ENCODE results near the gene DOCK11.
"Not testable (repeated sequence)": the region's sequence is repeated elsewhere in the genome, so short reads cannot be mapped to it uniquely, and the experiment has no call there.

DOCK11 gene

GRCh38 chrX:118715917-118716316 is 220.3 kb downstream of the DOCK11 start:
- H3K36me3 ChIP-seq (ENCODE audit: control insufficient read depth in 1 of 2, insufficient read depth in 2 of 2, low read length in 2 of 2); H3K27ac ChIP-seq (ENCODE audit: low read length); H3K4me3 ChIP-seq (ENCODE audit: low read depth in 1 of 2, low read length in 2 of 2); H3K4me1 ChIP-seq (ENCODE audit: control insufficient read depth in 1 of 2, insufficient read depth in 2 of 2, low read length in 2 of 2); H3K9me3 ChIP-seq (ENCODE audit: control insufficient read depth in 1 of 2, low read length in 2 of 2); H3K27me3 ChIP-seq (ENCODE audit: low read depth, low read length): not testable (repeated sequence)

- not testable (repeated sequence) for H3K27me3 ChIP-seq (ENCODE audit: low read depth, low read length); H3K36me3 ChIP-seq (ENCODE audit: control insufficient read depth in 1 of 2, insufficient read depth in 2 of 2, low read length in 2 of 2); H3K4me1 ChIP-seq (ENCODE audit: control insufficient read depth in 1 of 2, insufficient read depth in 2 of 2, low read length in 2 of 2); H3K9me3 ChIP-seq (ENCODE audit: control insufficient read depth in 1 of 2, low read length in 2 of 2); H3K4me3 ChIP-seq (ENCODE audit: low read depth in 1 of 2, low read length in 2 of 2); H3K27ac ChIP-seq (ENCODE audit: low read length)
Observed at GRCh38 chrX:118716833-118717232, 221.2 kb downstream of the DOCK11 start.

GRCh38 chrX:118717678-118718391 is 222.2 kb downstream of the DOCK11 start:
- H3K27ac ChIP-seq (ENCODE audit: low read length): no peak overlapping the region
- no peak overlapping the region for H3K4me3 ChIP-seq (ENCODE audit: low read depth in 1 of 2, low read length in 2 of 2)
- no peaks in the 10 kb centered on the region for H3K27me3 ChIP-seq (ENCODE audit: low read depth, low read length)
- no peaks in the 10 kb centered on the region for H3K4me1 ChIP-seq (ENCODE audit: control insufficient read depth in 1 of 2, insufficient read depth in 2 of 2, low read length in 2 of 2)
- H3K9me3 ChIP-seq (ENCODE audit: control insufficient read depth in 1 of 2, low read length in 2 of 2): no peaks in the 10 kb centered on the region
- no peaks in the 10 kb centered on the region for H3K36me3 ChIP-seq (ENCODE audit: control insufficient read depth in 1 of 2, insufficient read depth in 2 of 2, low read length in 2 of 2)

- H3K9me3 ChIP-seq (ENCODE audit: control insufficient read depth in 1 of 2, low read length in 2 of 2): no peaks in the 10 kb centered on the region
- H3K36me3 ChIP-seq (ENCODE audit: control insufficient read depth in 1 of 2, insufficient read depth in 2 of 2, low read length in 2 of 2): no peaks in the 10 kb centered on the region
- H3K4me3 ChIP-seq (ENCODE audit: low read depth in 1 of 2, low read length in 2 of 2): no peak overlapping the region
- H3K27me3 ChIP-seq (ENCODE audit: low read depth, low read length): no peaks in the 10 kb centered on the region
- H3K27ac ChIP-seq (ENCODE audit: low read length): no peak overlapping the region
- no peaks in the 10 kb centered on the region for H3K4me1 ChIP-seq (ENCODE audit: control insufficient read depth in 1 of 2, insufficient read depth in 2 of 2, low read length in 2 of 2)
Observed at GRCh38 chrX:118718737-118719136, 223.1 kb downstream of the DOCK11 start.

GRCh38 chrX:118720058-118720707 is 224.6 kb downstream of the DOCK11 start:
- no peak overlapping the region for H3K4me3 ChIP-seq (ENCODE audit: low read depth in 1 of 2, low read length in 2 of 2)
- H3K27ac ChIP-seq (ENCODE audit: low read length): no peak overlapping the region
- H3K4me1 ChIP-seq (ENCODE audit: control insufficient read depth in 1 of 2, insufficient read depth in 2 of 2, low read length in 2 of 2): peaks cover 0 to 5% of the 10 kb centered on the region in 2 donors
- H3K27me3 ChIP-seq (ENCODE audit: low read depth, low read length): no peaks in the 10 kb centered on the region
- no peaks in the 10 kb centered on the region for H3K9me3 ChIP-seq (ENCODE audit: control insufficient read depth in 1 of 2, low read length in 2 of 2)
- no peaks in the 10 kb centered on the region for H3K36me3 ChIP-seq (ENCODE audit: control insufficient read depth in 1 of 2, insufficient read depth in 2 of 2, low read length in 2 of 2)

- no peaks in the 10 kb centered on the region for H3K9me3 ChIP-seq (ENCODE audit: control insufficient read depth in 1 of 2, low read length in 2 of 2)
- H3K36me3 ChIP-seq (ENCODE audit: control insufficient read depth in 1 of 2, insufficient read depth in 2 of 2, low read length in 2 of 2): no peaks in the 10 kb centered on the region
- H3K4me3 ChIP-seq (ENCODE audit: low read depth in 1 of 2, low read length in 2 of 2): no peak overlapping the region
- peaks cover 4 to 5% of the 10 kb centered on the region in 2 donors for H3K4me1 ChIP-seq (ENCODE audit: control insufficient read depth in 1 of 2, insufficient read depth in 2 of 2, low read length in 2 of 2)
- H3K27ac ChIP-seq (ENCODE audit: low read length): no peak overlapping the region
- no peaks in the 10 kb centered on the region for H3K27me3 ChIP-seq (ENCODE audit: low read depth, low read length)
Observed at GRCh38 chrX:118723376-118723775, 227.8 kb downstream of the DOCK11 start.

GRCh38 chrX:118724365-118724764 is 228.8 kb downstream of the DOCK11 start:
- no peaks in the 10 kb centered on the region for H3K9me3 ChIP-seq (ENCODE audit: control insufficient read depth in 1 of 2, low read length in 2 of 2)
- no peak overlapping the region for H3K27ac ChIP-seq (ENCODE audit: low read length)
- no peaks in the 10 kb centered on the region for H3K27me3 ChIP-seq (ENCODE audit: low read depth, low read length)

GRCh38 chrX:118724775-118725174 is 229.2 kb downstream of the DOCK11 start:
- Histone ChIP-seq H3K27ac (ENCODE audit: low read length) (peak overlapping the region; percentile 49), H3K27me3 (ENCODE audit: low read depth, low read length) (no peaks in the 10 kb centered on the region), H3K4me3 (ENCODE audit: low read depth in 1 of 2, low read length in 2 of 2) (no peak overlapping the region), H3K36me3 (ENCODE audit: control insufficient read depth in 1 of 2, insufficient read depth in 2 of 2, low read length in 2 of 2) (no peaks in the 10 kb centered on the region), H3K4me1 (ENCODE audit: control insufficient read depth in 1 of 2, insufficient read depth in 2 of 2, low read length in 2 of 2) (peaks cover 4 to 8% of the 10 kb centered on the region in 2 donors), H3K9me3 (ENCODE audit: control insufficient read depth in 1 of 2, low read length in 2 of 2) (no peaks in the 10 kb centered on the region)

More at GRCh38 chrX:118724365-118724764, 228.8 kb downstream of the DOCK11 start:
- H3K36me3 ChIP-seq (ENCODE audit: control insufficient read depth in 1 of 2, insufficient read depth in 2 of 2, low read length in 2 of 2): no peaks in the 10 kb centered on the region
- H3K4me3 ChIP-seq (ENCODE audit: low read depth in 1 of 2, low read length in 2 of 2): no peak overlapping the region
- peaks cover 4 to 8% of the 10 kb centered on the region in 2 donors for H3K4me1 ChIP-seq (ENCODE audit: control insufficient read depth in 1 of 2, insufficient read depth in 2 of 2, low read length in 2 of 2)

- H3K27ac ChIP-seq (ENCODE audit: low read length): peak overlapping the region; percentile 84
- no peaks in the 10 kb centered on the region for H3K27me3 ChIP-seq (ENCODE audit: low read depth, low read length)
- H3K4me1 ChIP-seq (ENCODE audit: control insufficient read depth in 1 of 2, insufficient read depth in 2 of 2, low read length in 2 of 2): peaks cover 8 to 14% of the 10 kb centered on the region in 2 donors
- peak overlapping the region; percentile 27 to 62 for H3K4me3 ChIP-seq (ENCODE audit: low read depth in 1 of 2, low read length in 2 of 2)
- H3K36me3 ChIP-seq (ENCODE audit: control insufficient read depth in 1 of 2, insufficient read depth in 2 of 2, low read length in 2 of 2): no peaks in the 10 kb centered on the region
- no peaks in the 10 kb centered on the region for H3K9me3 ChIP-seq (ENCODE audit: control insufficient read depth in 1 of 2, low read length in 2 of 2)
Observed at GRCh38 chrX:118726396-118726795, 230.8 kb downstream of the DOCK11 start.

- peak within 1 kb of the TSS; percentile 62 to 70 for H3K4me3 ChIP-seq (ENCODE audit: low read depth in 1 of 2, low read length in 2 of 2)
- H3K27ac ChIP-seq (ENCODE audit: low read length): peak within 1 kb of the TSS; percentile 84
- no peaks in the 10 kb centered on the region for H3K27me3 ChIP-seq (ENCODE audit: low read depth, low read length)
- no peaks in the 10 kb centered on the region for H3K9me3 ChIP-seq (ENCODE audit: control insufficient read depth in 1 of 2, low read length in 2 of 2)
- no peaks in the 10 kb centered on the region for H3K36me3 ChIP-seq (ENCODE audit: control insufficient read depth in 1 of 2, insufficient read depth in 2 of 2, low read length in 2 of 2)
- peaks cover 8 to 14% of the 10 kb centered on the region in 2 donors for H3K4me1 ChIP-seq (ENCODE audit: control insufficient read depth in 1 of 2, insufficient read depth in 2 of 2, low read length in 2 of 2)
Observed at GRCh38 chrX:118726887-118727685, 231.5 kb downstream of the DOCK11 start, which contains the start of gene IL13RA1. Gene IL13RA1, plus strand, starts transcription at chrX:118727606. Its CDS starts 33 bp downstream, at chrX:118727639.

GRCh38 chrX:118727686-118728339 is 232.2 kb downstream of the DOCK11 start:
- Histone ChIP-seq H3K4me1 (ENCODE audit: control insufficient read depth in 1 of 2, insufficient read depth in 2 of 2, low read length in 2 of 2) (peaks cover 8 to 14% of the 10 kb centered on the region in 2 donors), H3K36me3 (ENCODE audit: control insufficient read depth in 1 of 2, insufficient read depth in 2 of 2, low read length in 2 of 2) (no peaks in the 10 kb centered on the region), H3K9me3 (ENCODE audit: control insufficient read depth in 1 of 2, low read length in 2 of 2) (no peaks in the 10 kb centered on the region), H3K4me3 (ENCODE audit: low read depth in 1 of 2, low read length in 2 of 2) (peak overlapping the region; percentile 62 to 70), H3K27ac (ENCODE audit: low read length) (peak overlapping the region; percentile 80), H3K27me3 (ENCODE audit: low read depth, low read length) (no peaks in the 10 kb centered on the region)
